ENCODE results near the gene NELL1. TPM values are rescaled to one million over a fixed set of nuclear protein-coding genes. Genes with fewer than 3 reads are reported as not detected.

NELL1 gene
- total and polyA plus RNA-seq, 8 donors, result 0.24 to 1.8 (median 0.71) TPM; not detected in 2

- Histone ChIP-seq H3K27ac (no peak overlapping the region), H3K4me3 (no peak overlapping the region), H3K9me3 (peaks cover 0 to 3% of the 10 kb centered on the region in 2 donors), H3K4me1 (no peaks in the 10 kb centered on the region), H3K36me3 (no peaks in the 10 kb centered on the region), H3K27me3 (no peaks in the 10 kb centered on the region)
- DNase-seq (no peak), ATAC-seq (no peak)
- intact Hi-C loops (cut with DNase I), result no loop called here
- TF ChIP-seq CTCF (IDR thresholded peaks at IDR 0.05), result no peak
Observed at GRCh38 chr11:21495879-21496278, 826.5 kb downstream of the NELL1 start.

GRCh38 chr11:21501245-21501644, 831.9 kb downstream of the NELL1 start:
- intact Hi-C loops (cut with DNase I), result no loop called here
- H3K27me3 ChIP-seq, result no peaks in the 10 kb centered on the region
- TF ChIP-seq CTCF (IDR thresholded peaks at IDR 0.05), result no peak
- no peak overlapping the region for H3K4me3 ChIP-seq
- no peak overlapping the region for H3K27ac ChIP-seq
- ATAC-seq (no peak), DNase-seq (no peak)
- H3K36me3 ChIP-seq, result no peaks in the 10 kb centered on the region
- no peaks in the 10 kb centered on the region for H3K9me3 ChIP-seq
- no peaks in the 10 kb centered on the region for H3K4me1 ChIP-seq

GRCh38 chr11:21505070-21505469, 835.7 kb downstream of the NELL1 start:
- intact Hi-C loops (cut with DNase I), result no loop called here
- no peaks in the 10 kb centered on the region for H3K36me3 ChIP-seq
- H3K4me1 ChIP-seq, result no peaks in the 10 kb centered on the region
- H3K27me3 ChIP-seq, result no peaks in the 10 kb centered on the region
- DNase-seq (no peak), ATAC-seq (no peak)
- no peak overlapping the region for H3K4me3 ChIP-seq
- no peak for TF ChIP-seq CTCF (IDR thresholded peaks at IDR 0.05)
- H3K27ac ChIP-seq, result no peak overlapping the region
- H3K9me3 ChIP-seq, result no peaks in the 10 kb centered on the region

- peak; percentile 84 for ATAC-seq
- peak; percentile 17 to 50 for TF ChIP-seq CTCF (IDR thresholded peaks at IDR 0.05)
- Histone ChIP-seq H3K4me3 (no peak overlapping the region), H3K27me3 (no peaks in the 10 kb centered on the region), H3K27ac (no peak overlapping the region), H3K4me1 (no peaks in the 10 kb centered on the region), H3K9me3 (no peaks in the 10 kb centered on the region), H3K36me3 (no peaks in the 10 kb centered on the region)
- peak; percentile 10 to 53 (median 46) for DNase-seq
- intact Hi-C loops (cut with DNase I), result no loop called here
Observed at GRCh38 chr11:21511835-21512440, 842.6 kb downstream of the NELL1 start.

- DNase-seq (peak in 1 of 4 donors; percentile 16), ATAC-seq (no peak)
- TF ChIP-seq CTCF (IDR thresholded peaks at IDR 0.05), result no peak
- Histone ChIP-seq H3K4me1 (no peaks in the 10 kb centered on the region), H3K36me3 (no peaks in the 10 kb centered on the region), H3K4me3 (no peak overlapping the region), H3K9me3 (no peaks in the 10 kb centered on the region), H3K27ac (no peak overlapping the region), H3K27me3 (no peaks in the 10 kb centered on the region)
- intact Hi-C loops (cut with DNase I), result no loop called here
Observed at GRCh38 chr11:21514316-21514715, 844.9 kb downstream of the NELL1 start.
